ENCODE results near the gene ADGRE2.
"Not testable (repeated sequence)": the region's sequence is repeated elsewhere in the genome, so short reads cannot be mapped to it uniquely, and the experiment has no call there.

Gene ADGRE2

DNA sequence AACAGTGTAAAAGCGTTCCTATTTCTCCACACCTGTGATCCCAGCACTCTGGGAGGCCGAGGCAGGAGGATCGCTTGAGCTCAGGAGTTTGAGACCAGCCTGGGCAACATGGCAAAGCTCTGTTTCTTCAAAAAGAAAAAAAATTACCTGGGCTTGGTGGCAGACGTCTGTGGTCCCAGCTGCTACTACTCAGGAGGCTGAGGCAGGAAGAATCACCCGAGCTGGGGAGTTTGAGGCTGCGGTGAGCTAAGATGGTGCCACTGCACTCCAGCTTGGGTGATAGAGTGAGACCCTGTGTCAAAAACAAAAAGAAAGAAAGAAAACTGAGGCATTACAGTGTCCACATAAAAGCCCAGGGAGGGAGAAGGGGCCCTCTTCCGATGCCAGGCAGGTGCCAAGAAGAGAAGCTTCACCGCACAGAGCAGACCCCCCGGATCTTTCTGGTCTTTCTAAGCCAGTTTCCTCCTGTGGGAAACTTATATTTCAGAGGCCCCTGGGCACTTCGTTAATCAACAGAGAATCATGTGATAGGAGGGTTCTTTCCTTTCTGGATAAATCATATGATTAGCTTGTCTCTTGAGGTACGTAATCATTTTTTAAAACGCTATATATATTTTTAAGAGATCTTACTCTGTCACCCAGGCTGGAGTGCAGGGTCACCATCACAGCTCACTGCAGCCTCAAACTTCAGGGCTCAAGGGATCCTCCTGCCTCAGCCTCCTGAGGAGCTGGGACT lies at the start of gene ADGRE2:
Gene ADGRE2 (minus strand): TSS at position 451 of the 736 bp plus-strand sequence. CDS start 1,804 bp downstream, outside the sequence.
- not testable (repeated sequence) for DNase-seq

- no peak for DNase-seq
Observed at GRCh38 chr19:14826006-14826405, 47.6 kb upstream of the ADGRE2 start.

DNA sequence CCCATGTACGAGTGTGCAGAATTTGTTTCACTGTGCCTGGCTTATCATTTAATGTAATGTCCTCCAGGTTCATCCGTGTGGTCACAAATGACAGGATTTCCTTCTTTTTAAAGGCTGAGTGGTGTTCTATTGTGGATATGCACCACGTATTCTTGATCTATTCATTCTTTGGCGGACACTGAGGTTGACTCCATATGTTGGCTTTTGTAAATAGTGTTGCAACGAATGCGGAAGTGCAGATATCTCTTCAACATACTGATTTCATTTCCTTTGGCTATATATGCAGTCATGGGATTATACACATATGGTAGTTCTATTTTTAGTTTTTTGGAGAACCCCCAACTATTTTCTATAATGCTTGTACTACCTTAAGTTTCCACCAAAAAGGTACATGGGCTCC lies 43.6 kb upstream of the ADGRE2 start:
- DNase-seq: no peak

DNA sequence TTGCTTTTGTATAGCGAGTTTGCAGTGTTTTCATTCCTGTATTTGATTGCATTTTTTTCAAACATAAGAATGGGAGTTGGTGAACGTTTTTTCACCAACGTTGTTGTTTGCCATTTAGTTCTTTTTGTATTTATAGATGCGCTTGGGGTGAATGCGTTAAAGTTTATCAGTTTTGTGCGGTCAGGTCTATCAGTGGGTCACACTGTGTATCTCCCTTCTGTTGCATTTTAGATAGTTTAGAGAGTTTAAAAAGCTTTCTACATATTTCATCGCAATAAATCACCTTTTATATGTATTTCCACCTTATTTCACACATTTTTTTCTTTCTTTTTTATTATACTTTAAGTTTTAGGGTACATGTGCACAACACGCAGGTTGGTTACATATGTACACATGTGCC lies 40.2 kb upstream of the ADGRE2 start:
- no peak for DNase-seq

- no peak for DNase-seq
Observed at GRCh38 chr19:14817052-14817451, 38.7 kb upstream of the ADGRE2 start.

GRCh38 chr19:14814982-14815652 lies 36.8 kb upstream of the ADGRE2 start:
- DNase-seq: no peak

DNA sequence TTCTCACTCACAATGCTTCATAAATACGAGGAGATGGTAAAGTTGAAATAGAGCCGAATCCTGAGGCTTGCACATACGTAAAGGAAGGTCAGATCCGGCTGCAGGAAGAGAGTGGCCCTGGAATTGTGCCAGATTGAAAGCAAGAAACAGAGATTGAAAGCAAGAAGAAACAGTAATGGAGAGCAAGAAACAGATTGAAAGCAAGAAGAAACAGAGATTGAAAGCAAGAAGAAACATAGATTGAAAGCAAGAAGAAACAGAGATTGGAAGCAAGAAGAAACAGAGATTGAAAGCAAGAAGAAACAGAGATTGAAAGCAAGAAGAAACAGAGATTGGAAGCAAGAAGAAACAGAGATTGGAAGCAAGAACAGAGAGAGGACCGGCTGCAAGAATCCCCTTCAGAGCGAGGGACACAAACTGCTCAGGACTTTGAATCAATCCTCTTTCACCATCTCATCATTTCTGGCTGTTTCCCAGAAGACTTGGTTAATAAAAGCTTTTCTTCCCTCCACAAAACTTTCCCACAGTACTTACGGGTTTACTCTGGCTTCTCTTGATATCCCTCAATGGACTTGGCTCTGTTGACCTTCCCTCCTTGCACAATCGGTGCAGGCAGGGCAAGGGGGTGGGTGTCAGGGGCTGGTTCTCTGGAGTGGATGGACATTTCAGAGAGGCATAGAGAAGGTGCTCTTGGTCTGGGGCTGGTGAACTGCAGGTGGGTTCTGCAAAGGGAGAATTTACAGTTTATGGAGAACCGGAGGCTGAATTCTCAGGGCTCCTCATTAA lies 31.1 kb upstream of the ADGRE2 start:
- no peak for DNase-seq

- no peak for DNase-seq
Observed at GRCh38 chr19:14804765-14805164, 26.4 kb upstream of the ADGRE2 start.

- DNase-seq: no peak
Observed at GRCh38 chr19:14798760-14799159, 20.4 kb upstream of the ADGRE2 start.

DNA sequence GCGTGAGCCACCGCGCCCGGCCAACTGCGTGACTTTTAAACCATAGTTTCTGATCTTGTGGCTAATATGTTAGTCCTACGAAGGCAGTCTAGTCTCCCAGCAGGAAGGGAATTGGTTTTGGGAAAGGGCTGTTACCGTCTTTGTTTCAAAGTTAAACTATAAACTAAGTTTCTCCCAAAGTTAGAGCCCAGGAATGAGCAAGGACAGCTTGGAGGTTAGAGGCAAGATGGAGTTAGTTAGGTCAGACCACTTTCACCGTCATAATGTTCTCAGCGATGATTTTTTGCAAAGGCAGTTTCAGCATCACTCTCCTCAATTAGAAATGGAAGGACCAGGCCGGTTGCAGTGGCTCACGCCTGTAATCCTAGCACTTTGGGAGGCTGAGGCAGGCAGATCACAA lies 17.7 kb upstream of the ADGRE2 start:
- no peak for DNase-seq

GRCh38 chr19:14795078-14795721 lies 16.8 kb upstream of the ADGRE2 start:
- no peak for DNase-seq

DNA sequence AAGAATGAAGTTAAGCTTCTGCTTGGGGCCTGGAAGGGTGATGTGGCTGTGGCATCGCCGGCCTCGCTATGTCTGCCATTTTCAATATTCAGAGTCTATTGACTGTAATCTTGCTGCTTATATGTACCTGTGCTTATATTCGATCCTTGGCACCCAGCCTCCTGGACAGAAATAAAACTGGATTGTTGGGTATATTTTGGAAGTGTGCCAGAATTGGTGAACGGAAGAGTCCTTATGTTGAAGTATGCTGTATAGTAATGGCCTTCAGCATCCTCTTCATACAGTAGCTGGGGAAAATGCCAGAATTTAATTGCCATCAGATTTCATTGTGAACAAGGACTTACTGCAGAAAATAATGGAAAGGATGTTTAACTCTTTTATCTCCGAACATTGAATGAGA lies 13.9 kb upstream of the ADGRE2 start:
- not testable (repeated sequence) for DNase-seq

DNA sequence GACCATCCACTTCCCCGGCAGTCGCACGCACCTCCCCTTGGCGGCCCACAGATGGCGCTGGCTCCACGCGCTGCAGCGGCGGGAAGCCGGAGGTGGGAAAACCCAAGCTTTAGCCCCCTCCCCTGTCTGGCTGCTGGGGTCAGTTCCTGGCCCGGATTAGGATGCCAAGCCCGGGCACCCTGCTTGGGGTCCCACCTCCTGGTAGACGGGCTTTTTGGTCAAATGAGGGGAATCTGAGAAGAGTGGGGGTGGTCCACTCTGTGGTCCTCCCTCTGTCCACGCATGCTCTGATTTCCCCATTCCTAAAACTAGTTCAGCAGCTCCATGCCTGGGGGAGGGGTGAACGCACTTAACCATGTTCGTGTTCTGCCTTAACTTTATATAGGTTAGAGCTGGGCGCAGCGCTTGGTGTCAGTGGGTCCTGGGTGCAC lies 8.1 kb upstream of the ADGRE2 start:
- no peak for DNase-seq

- DNase-seq: not testable (repeated sequence)
Observed at GRCh38 chr19:14785102-14785793, 6.9 kb upstream of the ADGRE2 start.

- DNase-seq: not testable (repeated sequence)
Observed at GRCh38 chr19:14784730-14785101, 6.4 kb upstream of the ADGRE2 start.

DNA sequence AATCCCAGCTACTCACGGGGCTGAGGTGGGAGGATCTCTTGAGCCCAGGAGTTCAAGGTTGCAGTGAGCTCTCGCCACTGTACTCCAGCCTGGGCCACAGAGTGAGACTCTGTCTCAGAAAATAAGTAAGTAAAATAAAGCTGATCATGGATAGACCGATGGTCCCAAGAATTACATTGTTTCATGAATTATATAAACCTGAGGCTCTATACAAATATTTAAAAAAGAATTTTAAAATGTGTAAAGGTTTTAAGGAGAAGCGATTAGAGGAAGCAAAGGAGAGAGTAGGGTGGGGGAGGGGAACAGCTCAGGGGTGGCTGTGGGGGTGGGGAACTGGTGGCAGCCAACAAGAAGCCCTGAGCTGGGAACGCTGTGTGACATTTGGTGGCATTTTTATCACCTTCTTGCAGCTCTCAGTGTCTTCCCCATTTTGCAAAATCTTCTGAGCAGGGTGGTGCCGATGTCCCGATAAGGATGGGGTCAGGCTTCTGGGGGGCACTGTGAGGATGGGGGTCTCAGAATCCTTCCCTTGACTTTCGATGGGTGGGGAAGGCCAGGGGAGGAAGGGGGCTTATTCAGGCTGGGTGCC lies 5.1 kb upstream of the ADGRE2 start:
- not testable (repeated sequence) for DNase-seq

DNA sequence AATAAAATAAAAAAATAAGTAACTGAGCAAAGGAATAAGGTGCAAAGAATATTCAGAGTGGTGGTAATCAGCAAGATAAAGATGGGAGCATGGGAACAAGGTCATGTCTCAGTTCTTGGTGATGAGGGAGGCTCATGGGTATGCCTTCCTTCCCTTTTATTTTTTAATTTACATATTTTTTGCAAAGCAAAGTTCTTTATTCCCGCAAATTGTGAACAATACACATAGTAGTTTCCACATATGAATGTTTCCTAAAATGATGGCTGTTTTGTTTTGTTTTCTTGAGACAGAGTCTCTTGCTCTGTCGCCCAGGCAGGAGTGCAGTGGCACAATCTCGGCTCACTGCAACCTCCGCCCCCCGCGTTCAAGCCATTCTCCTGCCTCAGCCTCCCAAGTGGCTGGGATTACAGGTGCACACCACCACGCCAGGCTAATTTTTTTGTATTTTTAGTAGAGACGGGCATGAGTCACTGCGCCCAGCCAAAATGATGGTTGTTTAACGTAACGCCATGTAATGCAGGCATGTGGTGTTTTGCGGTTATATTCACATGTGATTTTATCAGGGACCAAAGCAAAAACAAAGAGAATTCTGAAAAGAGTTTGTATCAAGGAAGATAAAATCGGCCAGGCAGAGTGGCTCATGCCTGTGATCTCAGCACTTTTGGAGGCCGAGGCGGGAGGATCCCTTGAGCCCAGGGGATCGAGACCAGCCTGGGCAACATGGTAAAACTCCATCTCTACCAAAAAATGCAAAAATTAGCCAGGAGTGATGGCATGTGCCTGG lies 4.5 kb upstream of the ADGRE2 start:
- DNase-seq: no peak

- DNase-seq: not testable (repeated sequence)
Observed at GRCh38 chr19:14781713-14782536, 3.6 kb upstream of the ADGRE2 start.

DNA sequence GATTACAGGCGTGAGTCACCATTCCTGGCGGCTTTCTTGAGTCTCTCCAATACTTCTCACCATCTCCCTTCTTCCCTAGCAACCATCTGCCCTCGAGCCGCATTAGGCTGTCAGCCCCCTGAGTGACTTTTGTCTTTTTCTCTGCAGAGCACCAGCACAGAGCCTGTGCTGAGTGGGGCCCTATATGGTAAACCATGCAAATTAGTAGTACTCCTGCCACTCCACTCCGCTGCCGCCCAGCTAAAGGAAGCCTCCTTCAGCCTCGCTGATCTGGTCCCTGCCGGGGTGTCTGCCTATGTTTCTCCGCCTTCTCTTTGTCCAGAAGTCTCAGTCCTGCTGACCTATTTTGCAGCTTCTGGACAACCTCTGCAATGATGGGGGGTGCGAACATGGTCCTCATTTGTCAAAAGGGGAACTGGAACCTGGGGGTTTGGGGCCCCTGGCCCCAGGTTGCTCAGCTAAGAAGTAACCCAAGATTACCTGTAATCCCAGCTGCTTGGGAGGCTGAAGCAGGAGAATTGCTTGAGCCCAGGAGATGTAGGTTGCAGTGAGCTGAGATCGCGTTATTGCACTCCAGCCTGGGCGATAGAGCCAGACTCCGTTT lies 2.4 kb upstream of the ADGRE2 start:
- not testable (repeated sequence) for DNase-seq

DNA sequence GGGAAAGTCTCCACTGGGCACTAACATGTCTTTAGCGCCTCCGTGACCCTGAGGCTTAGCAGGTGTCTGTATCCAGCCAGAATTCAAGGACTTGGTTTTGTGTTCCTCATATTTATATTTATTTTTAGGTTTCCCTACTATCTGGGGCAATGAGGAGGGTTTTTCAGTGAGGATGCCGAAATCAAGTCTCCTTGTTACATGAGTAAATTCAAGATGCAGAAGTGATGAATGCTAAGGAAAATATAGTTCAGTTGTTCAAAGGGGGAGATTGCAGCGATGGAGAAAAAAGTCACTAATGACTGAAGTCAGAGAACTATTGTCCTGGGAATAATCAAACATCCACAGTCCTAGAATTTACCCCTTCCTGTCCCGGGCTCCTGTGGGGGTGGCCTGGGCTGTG lies 791 bp upstream of the ADGRE2 start:
- DNase-seq: no peak
